Endothelial cell of umbilical vein (primary cell): Measurements from ENCODE around the gene AFP. TPM values are rescaled to one million over a fixed set of nuclear protein-coding genes. Genes with fewer than 3 reads are reported as not detected.

Experiments used
- BruUV-seq: library from RNA; stranded (reverse); fragments of 400-500 nt; replicated peaks from 2 replicates; lab custom pipeline; 2021; lab: Mats Ljungman, UMichigan
- CTCF ChIA-PET: fragments of 300-600, 350-600 bp; sonication (Branson Sonifier 250); formaldehyde crosslinking; loops from one replicate; lab custom pipeline; 2021; ENCODE audit warnings: antibody characterized with exemption, inconsistent platforms; lab: Charles Lee
- POLR2A ChIA-PET: fragments of 300-600, 350-600 bp; sonication (Branson Sonifier 250); formaldehyde crosslinking; loops from one replicate; lab custom pipeline; 2021; ENCODE audit warnings: antibody characterized with exemption, inconsistent platforms; lab: Charles Lee
- DNase-seq: peaks from one replicate; pipeline ENCODE4 v3.0.0-alpha.2; 2011; ENCODE audit warnings: low read depth, low spot score
- FAIRE-seq: peaks from 2 replicates; lab custom pipeline; 2011; peaks lifted over from hg19 to GRCh38; lab: Jason Lieb, UNC
- H2AFZ ChIP-seq: 2 replicates; pipeline ENCODE4 v1.6.0; 2012; ENCODE audit warnings: low read depth, low read length, control low read depth, inconsistent platforms
- H3K27ac ChIP-seq: 2 replicates; pipeline ENCODE4 v1.5.1; 2011; ENCODE audit warnings: low read depth, mild to moderate bottlenecking, control low read depth, low read length, moderate library complexity; ENCODE audit not compliant: insufficient read depth
- H3K27me3 ChIP-seq, 2 experiments: 2 replicates each; pipeline versions ENCODE4 v1.6.0 to v1.6.1; 2011; ENCODE audit warnings: low read length in 2 of 2, mixed read lengths in 1 of 2; ENCODE audit not compliant: control insufficient read depth in 2 of 2, insufficient read depth in 2 of 2
- H3K36me3 ChIP-seq, 2 experiments: 2 replicates in 1 of 2; 3 replicates in 1 of 2; pipeline ENCODE4 v1.5.1; 2011; ENCODE audit warnings: low read length in 2 of 2, mild to moderate bottlenecking in 1 of 2, moderate library complexity in 1 of 2; ENCODE audit not compliant: control insufficient read depth in 2 of 2, insufficient read depth in 2 of 2; ENCODE audit errors: extremely low read depth in 1 of 2
- H3K4me1 ChIP-seq: 3 replicates; pipeline ENCODE4 v1.5.1; 2011; ENCODE audit warnings: mild to moderate bottlenecking, low read length; ENCODE audit not compliant: control insufficient read depth, insufficient read depth; ENCODE audit errors: extremely low read depth
- H3K4me2 ChIP-seq: 2 replicates; pipeline ENCODE4 v1.6.1; 2011; ENCODE audit warnings: low read length, control low read depth, mixed read lengths; ENCODE audit not compliant: insufficient read depth
- H3K4me3 ChIP-seq, 3 experiments: fragments of 200-600 bp in 1 of 3; sonication (generic), shearing (Covaris generic) in 1 of 3; replicated peaks in 1 of 3; 2 replicates each; pipeline ENCODE4 v1.5.1; 2011 to 2016; ENCODE audit warnings: control low read depth in 3 of 3, low read length in 3 of 3, mild to moderate bottlenecking in 2 of 3, inconsistent platforms in 1 of 3, low read depth in 1 of 3, moderate library complexity in 1 of 3; ENCODE audit not compliant: insufficient read depth in 1 of 3
- H3K79me2 ChIP-seq: 2 replicates; pipeline ENCODE4 v1.6.0; 2012; ENCODE audit warnings: low read length, inconsistent platforms; ENCODE audit not compliant: control insufficient read depth, insufficient read depth
- H3K9ac ChIP-seq: replicated peaks from 2 replicates; pipeline ENCODE3; 2011; ENCODE audit warnings: low read length, control low read depth; ENCODE audit not compliant: insufficient read depth; ENCODE audit errors: extremely low read depth
- H3K9me1 ChIP-seq: replicated peaks from 3 replicates; pipeline ENCODE4 v1.6.0; 2011; ENCODE audit warnings: mild to moderate bottlenecking, low read length; ENCODE audit not compliant: control insufficient read depth, insufficient read depth; ENCODE audit errors: extremely low read depth
- H3K9me3 ChIP-seq: replicated peaks from 2 replicates; pipeline ENCODE4 v1.5.1; 2012; ENCODE audit warnings: low read length, inconsistent platforms; ENCODE audit not compliant: control insufficient read depth, insufficient read depth
- H4K20me1 ChIP-seq: replicated peaks from 2 replicates; pipeline ENCODE3; 2011; ENCODE audit warnings: mild to moderate bottlenecking, low read length; ENCODE audit not compliant: control insufficient read depth, insufficient read depth; ENCODE audit errors: extremely low read depth
- CTCF ChIP-seq, 2 donors: IDR thresholded peaks; 1 replicate in 1 of 2; 2 replicates in 1 of 2; pipeline ENCODE4 v1.5.1; 2011; ENCODE audit warnings: low read length in 2 of 2, mild to moderate bottlenecking in 2 of 2, moderate library complexity in 2 of 2, control low read depth in 1 of 2, inconsistent platforms in 1 of 2, low read depth in 1 of 2; ENCODE audit not compliant: insufficient read depth in 1 of 2; ENCODE audit errors: extremely low read depth in 1 of 2
- EZH2 ChIP-seq: IDR thresholded peaks from 2 replicates; pipeline ENCODE4 v1.6.1; 2012; ENCODE audit warnings: borderline replicate concordance, low read depth, mild to moderate bottlenecking, moderate library complexity, low read length, inconsistent platforms; ENCODE audit not compliant: severe bottlenecking
- FOS ChIP-seq: IDR thresholded peaks from 2 replicates; pipeline ENCODE4 v1.6.1; 2011; ENCODE audit warnings: mild to moderate bottlenecking, low read length, moderate library complexity, borderline replicate concordance; ENCODE audit not compliant: insufficient read depth
- GATA2 ChIP-seq: IDR thresholded peaks from 2 replicates; pipeline ENCODE4 v1.7.0; 2011; ENCODE audit warnings: low read depth, mild to moderate bottlenecking, moderate library complexity, mixed read lengths, low read length; ENCODE audit not compliant: insufficient read length, insufficient read depth
- JUN ChIP-seq: IDR thresholded peaks from 2 replicates; pipeline ENCODE4 v1.6.1; 2011; ENCODE audit warnings: borderline replicate concordance, low read depth; ENCODE audit not compliant: insufficient read length, insufficient read depth
- MAX ChIP-seq: IDR thresholded peaks from 2 replicates; pipeline ENCODE4 v1.6.1; 2011; ENCODE audit not compliant: insufficient read depth, insufficient read length
- MYC ChIP-seq: IDR thresholded peaks from one replicate; pipeline ENCODE4 v1.6.1; 2011; ENCODE audit warnings: mild to moderate bottlenecking, low read depth, low read length
- POLR2A ChIP-seq: IDR thresholded peaks from 2 replicates; pipeline ENCODE4 v1.6.1; 2012; ENCODE audit warnings: low read depth, mild to moderate bottlenecking, control low read depth, low read length
- POLR2AphosphoS5 ChIP-seq: IDR thresholded peaks from 2 replicates; pipeline ENCODE4 v1.6.1; 2012; ENCODE audit warnings: low read depth, mild to moderate bottlenecking, control low read depth, low read length, moderate library complexity; ENCODE audit not compliant: insufficient read depth
- dilution Hi-C: fragments of 300-500 bp; cut with MboI; formaldehyde crosslinking; loops from one replicate; pipeline ENCODE4 v1.15.0; 2019; ENCODE audit warnings: low sequenced_read_pairs; ENCODE audit not compliant: extremely low pct_ligation_motif_present
- intact Hi-C: fragments of 100-400 bp; cut with micrococcal nuclease; formaldehyde crosslinking; loops from one replicate; pipeline ENCODE4 v1.10.0; 2022
- polyA plus RNA-seq, 4 experiments: library from polyadenylated mRNA; depleted of rRNA in 3 of 4; stranded (reverse) in 3 of 4; unstranded in 1 of 4; fragments of >200 nt; gene quantifications; 2 replicates each; pipeline versions ENCODE4 v1.2.1 to v1.2.3, GENCODE V29; 2011 to 2012; ENCODE audit warnings: missing spikeins in 1 of 4
- total RNA-seq: library from RNA; stranded (reverse); gene quantifications from 2 replicates; pipeline ENCODE4 v1.2.3, GENCODE V29; 2021

The AFP gene
- total and polyA plus RNA-seq, 2 donors (not counting 3 experiments of a cell fraction or from before 2014, with no cell fraction given): not detected

- dilution Hi-C loops: no loop called here
- Histone ChIP-seq H4K20me1 (no peaks in the 10 kb centered on the region), H3K36me3 (no peaks in the 10 kb centered on the region), H3K9me3 (no peaks in the 10 kb centered on the region), H3K4me2 (no peak overlapping the region), H3K79me2 (no peaks in the 10 kb centered on the region), H2AFZ (no peak overlapping the region), H3K27ac (no peak overlapping the region), H3K4me3 (no peak overlapping the region), H3K9ac (no peak overlapping the region), H3K27me3 (peaks cover 8 to 23% of the 10 kb centered on the region in 2 experiments), H3K4me1 (no peaks in the 10 kb centered on the region), H3K9me1 (no peaks in the 10 kb centered on the region)
- ChIA-PET CTCF (interaction anchor here (0.9 to 1.3 kb wide), 5 partner anchors 8 to 29 kb away, joined by 3 to 10 read pairs (median 3); no protein-coding TSS in a partner anchor), POLR2A (no interaction called here)
- no TSS peak for BruUV-seq
- DNase-seq (no peak), FAIRE-seq (no peak)
- no peak for TF ChIP-seq MAX
- intact Hi-C loops: no loop called here
These were observed 2.7 kb downstream of the AFP start for GRCh38 chr4:73438582-73439215.

GRCh38 chr4:73439445-73439844, 3.4 kb downstream of the AFP start:
- no TSS peak for BruUV-seq
- H3K27ac ChIP-seq: no peak overlapping the region
- H2AFZ ChIP-seq: no peak overlapping the region
- H3K4me3 ChIP-seq: no peak overlapping the region
- POLR2A ChIA-PET: no interaction called here
- no peaks in the 10 kb centered on the region for H3K36me3 ChIP-seq
- TF ChIP-seq MAX (no peak), CTCF (IDR thresholded peaks at IDR 0.05; ENCODE audit: extremely low read depth in 1 of 2, insufficient read depth in 1 of 2, low read depth in 1 of 2, low read length in 2 of 2) (no peak), MYC (no peak), GATA2 (no peak), POLR2AphosphoS5 (no peak), EZH2 (no peak), JUN (no peak), FOS (no peak), POLR2A (no peak)
- H3K9ac ChIP-seq: no peak overlapping the region
- H4K20me1 ChIP-seq: no peaks in the 10 kb centered on the region
- H3K79me2 ChIP-seq: no peaks in the 10 kb centered on the region
- FAIRE-seq (no peak), DNase-seq (no peak)
- CTCF ChIA-PET: interaction anchor here (1.2 kb wide), 1 partner anchor 25 kb away, joined by 3 read pairs; no protein-coding TSS in a partner anchor
- no peaks in the 10 kb centered on the region for H3K9me1 ChIP-seq
- no peaks in the 10 kb centered on the region for H3K9me3 ChIP-seq
- intact Hi-C loops: no loop called here
- H3K4me2 ChIP-seq: no peak overlapping the region
- peaks cover 11 to 24% of the 10 kb centered on the region in 2 experiments for H3K27me3 ChIP-seq
- dilution Hi-C loops: no loop called here
- H3K4me1 ChIP-seq: no peaks in the 10 kb centered on the region
